Erythroblast (primary cell): ENCODE data around the gene RPS4Y1.

Source experiments
- GATA1 ChIP-seq: IDR thresholded peaks from 2 replicates; pipeline ENCODE4 v1.6.1; 2011; ENCODE audit warnings: low read depth, mild to moderate bottlenecking, control low read depth, low read length, moderate library complexity
- POLR2A ChIP-seq: IDR thresholded peaks from 2 replicates; pipeline ENCODE4 v1.6.1; 2011; ENCODE audit warnings: mild to moderate bottlenecking, low read length

- TF ChIP-seq POLR2A (no peak), GATA1 (no peak)
These were observed 66.0 kb downstream of the RPS4Y1 start for GRCh38 chrY:2907356-2907755.
